CD14-positive monocyte (primary cell): Measurements from ENCODE around the gene GAA. TPM values are rescaled to one million over a fixed set of nuclear protein-coding genes. Genes with fewer than 3 reads are reported as not detected.

Source experiments
- DNase-seq, 3 donors: peaks; one replicate each; pipeline ENCODE4 v3.0.0-alpha.2; 2011 to 2022
- H2AFZ ChIP-seq: 2 replicates; pipeline ENCODE4 v1.6.0; 2012; ENCODE audit warnings: mild to moderate bottlenecking, low read depth, low read length, inconsistent platforms; ENCODE audit not compliant: insufficient read depth, poor library complexity, severe bottlenecking
- H3K27ac ChIP-seq, 2 donors: 1 replicate in 1 of 2; 2 replicates in 1 of 2; pipeline ENCODE4 v1.5.1; 2012 to 2013; ENCODE audit warnings: low read length in 2 of 2, control low read depth in 1 of 2, inconsistent platforms in 1 of 2, low read depth in 1 of 2, mild to moderate bottlenecking in 1 of 2
- H3K27me3 ChIP-seq, 2 donors: one replicate each; pipeline versions ENCODE4 v1.6.0 to v1.6.1; 2011 to 2013; ENCODE audit warnings: low read length in 2 of 2; ENCODE audit not compliant: control insufficient read depth in 2 of 2, insufficient read depth in 2 of 2
- H3K36me3 ChIP-seq, 2 donors: replicated peaks in 1 of 2; 1 replicate in 1 of 2; 2 replicates in 1 of 2; pipeline versions ENCODE4 v1.5.1 to v1.6.1; 2012 to 2013; ENCODE audit warnings: low read length in 2 of 2, control low read depth in 1 of 2, inconsistent platforms in 1 of 2, mild to moderate bottlenecking in 1 of 2; ENCODE audit not compliant: insufficient read depth in 2 of 2, control insufficient read depth in 1 of 2
- H3K4me1 ChIP-seq, 2 donors: 1 replicate in 1 of 2; 2 replicates in 1 of 2; pipeline versions ENCODE4 v1.5.1 to v1.6.1; 2012 to 2013; ENCODE audit warnings: low read length in 2 of 2, control low read depth in 1 of 2, inconsistent platforms in 1 of 2, mild to moderate bottlenecking in 1 of 2, moderate library complexity in 1 of 2; ENCODE audit not compliant: insufficient read depth in 2 of 2, control insufficient read depth in 1 of 2
- H3K4me2 ChIP-seq: replicated peaks from 2 replicates; pipeline ENCODE3; 2012; ENCODE audit warnings: low read length, moderate library complexity, mild to moderate bottlenecking; ENCODE audit not compliant: poor library complexity, severe bottlenecking; ENCODE audit errors: extremely low read depth
- H3K4me3 ChIP-seq, 3 experiments: fragments of 200-600 bp in 1 of 3; sonication (generic) in 1 of 3; replicated peaks in 1 of 3; 1 replicate in 2 of 3; 2 replicates in 1 of 3; pipeline ENCODE4 v1.5.1; 2011 to 2013; ENCODE audit warnings: low read length in 3 of 3, mild to moderate bottlenecking in 3 of 3, control low read depth in 2 of 3, low read depth in 2 of 3, inconsistent platforms in 1 of 3, moderate library complexity in 1 of 3
- H3K79me2 ChIP-seq: 2 replicates; pipeline ENCODE4 v1.6.0; 2012; ENCODE audit warnings: mild to moderate bottlenecking, control low read depth, inconsistent platforms, low read length, moderate library complexity; ENCODE audit not compliant: insufficient read depth
- H3K9ac ChIP-seq: 2 replicates; pipeline ENCODE4 v1.6.0; 2017; ENCODE audit warnings: low read length, mild to moderate bottlenecking; ENCODE audit not compliant: insufficient read depth, poor library complexity, severe bottlenecking
- H3K9me3 ChIP-seq, 2 donors: replicated peaks in 1 of 2; 1 replicate in 1 of 2; 2 replicates in 1 of 2; pipeline versions ENCODE4 v1.5.1 to v1.6.1; 2012 to 2013; ENCODE audit warnings: low read length in 2 of 2, control low read depth in 1 of 2; ENCODE audit not compliant: control insufficient read depth in 1 of 2, insufficient read depth in 1 of 2
- H4K20me1 ChIP-seq: 2 replicates; pipeline ENCODE4 v1.6.0; 2012; ENCODE audit warnings: mild to moderate bottlenecking, low read length, control low read depth, moderate library complexity; ENCODE audit not compliant: insufficient read depth
- H3K27ac Mint-ChIP-seq, 7 donors: one replicate each; pipeline ENCODE4 v1.8.0; 2020; ENCODE audit warnings: mild to moderate bottlenecking in 7 of 7, mixed read lengths in 7 of 7, moderate library complexity in 6 of 7, inconsistent platforms in 2 of 7
- H3K27me3 Mint-ChIP-seq, 3 donors: one replicate each; pipeline ENCODE4 v1.8.0; 2021 to 2022; ENCODE audit warnings: low read depth in 3 of 3, mild to moderate bottlenecking in 3 of 3, mixed read lengths in 3 of 3, moderate library complexity in 3 of 3, inconsistent platforms in 1 of 3
- H3K36me3 Mint-ChIP-seq, 2 donors: one replicate each; pipeline ENCODE4 v1.8.0; 2020; ENCODE audit warnings: mixed read lengths in 2 of 2, inconsistent platforms in 1 of 2, mild to moderate bottlenecking in 1 of 2
- H3K4me1 Mint-ChIP-seq: one replicate; pipeline ENCODE4 v1.8.0; 2020; ENCODE audit warnings: mild to moderate bottlenecking, mixed read lengths
- H3K4me3 Mint-ChIP-seq, 2 donors: one replicate each; pipeline ENCODE4 v1.8.0; 2020; ENCODE audit warnings: mild to moderate bottlenecking in 2 of 2, mixed read lengths in 2 of 2, moderate library complexity in 1 of 2
- H3K9me3 Mint-ChIP-seq, 7 donors: one replicate each; pipeline ENCODE4 v1.8.0; 2020 to 2022; ENCODE audit warnings: mixed read lengths in 7 of 7, mild to moderate bottlenecking in 6 of 7, moderate library complexity in 6 of 7, inconsistent platforms in 2 of 7
- CTCF ChIP-seq: fragments of 200-600 bp; IDR thresholded peaks from one replicate; pipeline ENCODE4 v1.8.0; 2022; ENCODE audit warnings: antibody characterized with exemption, mild to moderate bottlenecking
- WGBS: methylation state at CpG from one replicate; pipeline ENCODE4 v1.1.5; 2013; ENCODE audit warnings: missing lambda C conversion rate; ENCODE audit not compliant: insufficient coverage; 5-methylcytosine and 5-hydroxymethylcytosine counted together
- intact Hi-C, 2 donors: fragments of 100-400 bp; cut with micrococcal nuclease; formaldehyde crosslinking; loops; one replicate each; pipeline versions ENCODE4 v1.15.0 to v1.15.1; 2023
- polyA plus RNA-seq, 3 donors: library from polyadenylated mRNA; depleted of rRNA in 1 of 3; unstranded in 2 of 3; stranded (reverse) in 1 of 3; fragments of 300-500 nt in 2 of 3; fragments of >200 nt in 1 of 3; fragmentation: Illumina TruSeq in 2 of 3; gene quantifications; 1 replicate in 2 of 3; 2 replicates in 1 of 3; pipeline ENCODE4 v1.2.3, GENCODE V29; 2012 to 2021

GAA gene
- polyA plus RNA-seq, 3 donors = 116 to 140 (median 120) TPM

GRCh38 chr17:80086081-80086480 is 15.3 kb upstream of the GAA start:
- TF ChIP-seq CTCF = no peak
- no peaks in the 10 kb centered on the region for H3K9me3 ChIP-seq
- H3K27me3 Mint-ChIP-seq = peaks cover 4 to 23% (median 11%) of the 10 kb centered on the region in 3 donors
- no peak overlapping the region for H3K4me3 Mint-ChIP-seq
- no peaks in the 10 kb centered on the region for H3K79me2 ChIP-seq
- H3K4me1 Mint-ChIP-seq = peaks cover 6% of the 10 kb centered on the region
- 93% methylated on average over 17 of the region's 17 CpGs for WGBS
- peak overlapping the region in 1 of 7 donors; percentile 38 for H3K27ac Mint-ChIP-seq
- no peak overlapping the region for H3K27ac ChIP-seq
- H2AFZ ChIP-seq = no peak overlapping the region
- H3K9ac ChIP-seq = no peak overlapping the region
- H3K4me2 ChIP-seq = no peak overlapping the region
- peaks cover 0 to 1% of the 10 kb centered on the region in 2 donors for H3K36me3 Mint-ChIP-seq
- DNase-seq = no peak
- H3K27me3 ChIP-seq = no peaks in the 10 kb centered on the region
- no peak overlapping the region for H3K4me3 ChIP-seq
- intact Hi-C loops = no loop called here
- H3K4me1 ChIP-seq = peaks cover 3 to 10% of the 10 kb centered on the region in 2 donors
- no peaks in the 10 kb centered on the region for H3K36me3 ChIP-seq
- no peaks in the 10 kb centered on the region for H4K20me1 ChIP-seq
- H3K9me3 Mint-ChIP-seq = peaks cover 0 to 2% (median 0%) of the 10 kb centered on the region in 7 donors

- Histone ChIP-seq H3K4me1 (peaks cover 9 to 15% of the 10 kb centered on the region in 2 donors), H3K27ac (no peak overlapping the region), H3K4me2 (no peak overlapping the region), H3K4me3 (no peak overlapping the region), H3K79me2 (no peaks in the 10 kb centered on the region), H3K9ac (no peak overlapping the region), H3K9me3 (no peaks in the 10 kb centered on the region), H3K27me3 (no peaks in the 10 kb centered on the region), H2AFZ (no peak overlapping the region), H4K20me1 (no peaks in the 10 kb centered on the region), H3K36me3 (no peaks in the 10 kb centered on the region)
- Mint-ChIP-seq H3K36me3 (peaks cover 0 to 2% of the 10 kb centered on the region in 2 donors), H3K9me3 (peaks cover 0 to 2% (median 0%) of the 10 kb centered on the region in 7 donors), H3K27me3 (peaks cover 5 to 23% (median 11%) of the 10 kb centered on the region in 3 donors), H3K4me3 (no peak overlapping the region), H3K4me1 (peaks cover 11% of the 10 kb centered on the region), H3K27ac (no peak overlapping the region)
- DNase-seq = no peak
- 90% methylated on average over 11 of the region's 11 CpGs for WGBS
- intact Hi-C loops = no loop called here
- no peak for TF ChIP-seq CTCF
These were observed 14.8 kb upstream of the GAA start for GRCh38 chr17:80086616-80087015.
